Osteoblast (primary cell): ENCODE results near the gene MALAT1. TPM values are rescaled to one million over a fixed set of nuclear protein-coding genes. Genes with fewer than 3 reads are reported as not detected.
"Not testable (repeated sequence)": the region's sequence is repeated elsewhere in the genome, so short reads cannot be mapped to it uniquely, and the experiment has no call there.

Experiments used
- DNase-seq: peaks from one replicate; pipeline ENCODE4 v3.0.0; 2011; ENCODE audit warnings: low spot score, mixed read lengths; ENCODE audit not compliant: insufficient read length; ENCODE audit errors: missing footprints
- H2AFZ ChIP-seq: 2 replicates; pipeline ENCODE4 v1.6.0; 2011; ENCODE audit warnings: mild to moderate bottlenecking, low read length
- H3K27ac ChIP-seq: 2 replicates; pipeline ENCODE4 v1.5.1; 2011; ENCODE audit warnings: mild to moderate bottlenecking, low read depth, low read length, moderate library complexity
- H3K27me3 ChIP-seq: 2 replicates; pipeline ENCODE4 v1.6.0; 2012; ENCODE audit warnings: mild to moderate bottlenecking, control low read depth, inconsistent platforms, low read length, moderate library complexity; ENCODE audit not compliant: insufficient read depth
- H3K36me3 ChIP-seq: 2 replicates; pipeline ENCODE4 v1.5.1; 2011; ENCODE audit warnings: mild to moderate bottlenecking, low read length, control low read depth, moderate library complexity; ENCODE audit not compliant: insufficient read depth
- H3K4me1 ChIP-seq: 2 replicates; pipeline ENCODE4 v1.5.1; 2011; ENCODE audit warnings: mild to moderate bottlenecking, low read length, control low read depth, moderate library complexity; ENCODE audit not compliant: insufficient read depth
- H3K4me2 ChIP-seq: 2 replicates; pipeline ENCODE4 v1.6.0; 2011; ENCODE audit warnings: mild to moderate bottlenecking, low read length; ENCODE audit not compliant: insufficient read depth
- H3K4me3 ChIP-seq: fragments of 200-600 bp; sonication (generic); 3 replicates; pipeline ENCODE4 v1.5.1; 2012; ENCODE audit warnings: mild to moderate bottlenecking, low read length, inconsistent platforms; ENCODE audit not compliant: insufficient read depth
- H3K79me2 ChIP-seq: 2 replicates; pipeline ENCODE4 v1.6.0; 2012; ENCODE audit warnings: mild to moderate bottlenecking, low read length, control low read depth, inconsistent platforms; ENCODE audit not compliant: insufficient read depth
- H3K9me3 ChIP-seq: 2 replicates; pipeline ENCODE4 v1.5.1; 2011; ENCODE audit warnings: low read depth, low read length, control low read depth
- H4K20me1 ChIP-seq: 2 replicates; pipeline ENCODE4 v1.6.0; 2012; ENCODE audit warnings: mild to moderate bottlenecking, low read length, control low read depth; ENCODE audit not compliant: insufficient read depth
- total RNA-seq: library from RNA; depleted of rRNA; stranded (reverse); fragments of >200 nt; gene quantifications from 2 replicates; pipeline ENCODE4 v1.2.3, GENCODE V29; 2012
- TF ChIP-seq, protein P1 (sequence below): IDR thresholded peaks from 2 replicates; pipeline ENCODE4 v1.5.1; 2011; ENCODE audit warnings: mild to moderate bottlenecking, low read depth, low read length, moderate library complexity; ENCODE audit errors: extremely low read depth

The MALAT1 gene
- total RNA-seq, 1 donor = 19,002 TPM

- H3K27me3 ChIP-seq = no peaks in the 10 kb centered on the region
- peak overlapping the region; percentile 84 for H3K27ac ChIP-seq
- H3K9me3 ChIP-seq = no peaks in the 10 kb centered on the region
- H2AFZ ChIP-seq = no peak overlapping the region
- H4K20me1 ChIP-seq = peaks cover 7% of the 10 kb centered on the region
- TF ChIP-seq, protein P1, sequence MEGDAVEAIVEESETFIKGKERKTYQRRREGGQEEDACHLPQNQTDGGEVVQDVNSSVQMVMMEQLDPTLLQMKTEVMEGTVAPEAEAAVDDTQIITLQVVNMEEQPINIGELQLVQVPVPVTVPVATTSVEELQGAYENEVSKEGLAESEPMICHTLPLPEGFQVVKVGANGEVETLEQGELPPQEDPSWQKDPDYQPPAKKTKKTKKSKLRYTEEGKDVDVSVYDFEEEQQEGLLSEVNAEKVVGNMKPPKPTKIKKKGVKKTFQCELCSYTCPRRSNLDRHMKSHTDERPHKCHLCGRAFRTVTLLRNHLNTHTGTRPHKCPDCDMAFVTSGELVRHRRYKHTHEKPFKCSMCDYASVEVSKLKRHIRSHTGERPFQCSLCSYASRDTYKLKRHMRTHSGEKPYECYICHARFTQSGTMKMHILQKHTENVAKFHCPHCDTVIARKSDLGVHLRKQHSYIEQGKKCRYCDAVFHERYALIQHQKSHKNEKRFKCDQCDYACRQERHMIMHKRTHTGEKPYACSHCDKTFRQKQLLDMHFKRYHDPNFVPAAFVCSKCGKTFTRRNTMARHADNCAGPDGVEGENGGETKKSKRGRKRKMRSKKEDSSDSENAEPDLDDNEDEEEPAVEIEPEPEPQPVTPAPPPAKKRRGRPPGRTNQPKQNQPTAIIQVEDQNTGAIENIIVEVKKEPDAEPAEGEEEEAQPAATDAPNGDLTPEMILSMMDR = no peak
- peak; percentile 89 for DNase-seq
- peaks cover 27% of the 10 kb centered on the region for H3K79me2 ChIP-seq
- H3K4me1 ChIP-seq = peaks cover 30% of the 10 kb centered on the region
- peak overlapping the region; percentile 87 for H3K4me2 ChIP-seq
- H3K4me3 ChIP-seq = peak overlapping the region; percentile 70
- H3K36me3 ChIP-seq = peaks cover 8% of the 10 kb centered on the region
Measured at GRCh38 chr11:65454311-65454695, 44.5 kb upstream of the MALAT1 start.

GRCh38 chr11:65454696-65455456 lies 44.0 kb upstream of the MALAT1 start:
- H3K4me1 ChIP-seq = peaks cover 30% of the 10 kb centered on the region
- H3K9me3 ChIP-seq = no peaks in the 10 kb centered on the region
- peak overlapping the region; percentile 84 for H3K27ac ChIP-seq
- TF ChIP-seq, protein P1 = no peak
- H4K20me1 ChIP-seq = peaks cover 7% of the 10 kb centered on the region
- peak; percentile 95 for DNase-seq
- H3K36me3 ChIP-seq = peaks cover 8% of the 10 kb centered on the region
- H3K27me3 ChIP-seq = no peaks in the 10 kb centered on the region
- peak overlapping the region; percentile 70 for H3K4me3 ChIP-seq
- H2AFZ ChIP-seq = no peak overlapping the region
- peaks cover 27% of the 10 kb centered on the region for H3K79me2 ChIP-seq
- H3K4me2 ChIP-seq = peak overlapping the region; percentile 87

DNA sequence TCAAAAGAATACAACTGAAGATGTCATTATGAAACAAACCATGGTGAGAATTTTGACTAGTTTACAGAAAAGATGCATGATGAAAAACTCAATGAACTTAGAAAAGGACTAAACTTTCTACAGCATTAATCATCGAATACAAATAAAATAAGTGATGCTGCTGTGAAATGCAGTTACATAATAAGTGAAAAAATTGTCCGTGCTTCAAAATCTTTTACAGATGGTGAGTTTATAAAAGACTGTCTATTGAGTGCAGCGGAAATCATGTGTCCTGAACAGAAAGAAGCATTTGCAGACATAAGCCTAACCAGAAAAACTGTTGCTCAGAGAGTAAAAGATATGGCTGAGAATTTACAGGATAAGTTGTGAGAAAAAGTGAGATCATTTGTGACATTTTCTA lies 42.4 kb upstream of the MALAT1 start:
- peaks cover 27% of the 10 kb centered on the region for H3K79me2 ChIP-seq
- no peaks in the 10 kb centered on the region for H3K9me3 ChIP-seq
- peaks cover 7% of the 10 kb centered on the region for H4K20me1 ChIP-seq
- no peak overlapping the region for H3K4me3 ChIP-seq
- TF ChIP-seq, protein P1 = no peak
- H3K27ac ChIP-seq = peak overlapping the region; percentile 28
- no peak for DNase-seq
- no peak overlapping the region for H2AFZ ChIP-seq
- no peaks in the 10 kb centered on the region for H3K27me3 ChIP-seq
- no peak overlapping the region for H3K4me2 ChIP-seq
- peaks cover 8% of the 10 kb centered on the region for H3K36me3 ChIP-seq
- peaks cover 30% of the 10 kb centered on the region for H3K4me1 ChIP-seq

GRCh38 chr11:65459552-65459951 lies 39.3 kb upstream of the MALAT1 start:
- H3K4me1 ChIP-seq = peaks cover 12% of the 10 kb centered on the region
- DNase-seq = peak; percentile 58
- TF ChIP-seq, protein P1 = no peak
- no peak overlapping the region for H3K4me2 ChIP-seq
- H3K9me3 ChIP-seq = no peaks in the 10 kb centered on the region
- no peak overlapping the region for H2AFZ ChIP-seq
- H3K79me2 ChIP-seq = peaks cover 23% of the 10 kb centered on the region
- no peak overlapping the region for H3K4me3 ChIP-seq
- no peaks in the 10 kb centered on the region for H3K27me3 ChIP-seq
- no peaks in the 10 kb centered on the region for H4K20me1 ChIP-seq
- no peak overlapping the region for H3K27ac ChIP-seq
- peaks cover 8% of the 10 kb centered on the region for H3K36me3 ChIP-seq

DNA sequence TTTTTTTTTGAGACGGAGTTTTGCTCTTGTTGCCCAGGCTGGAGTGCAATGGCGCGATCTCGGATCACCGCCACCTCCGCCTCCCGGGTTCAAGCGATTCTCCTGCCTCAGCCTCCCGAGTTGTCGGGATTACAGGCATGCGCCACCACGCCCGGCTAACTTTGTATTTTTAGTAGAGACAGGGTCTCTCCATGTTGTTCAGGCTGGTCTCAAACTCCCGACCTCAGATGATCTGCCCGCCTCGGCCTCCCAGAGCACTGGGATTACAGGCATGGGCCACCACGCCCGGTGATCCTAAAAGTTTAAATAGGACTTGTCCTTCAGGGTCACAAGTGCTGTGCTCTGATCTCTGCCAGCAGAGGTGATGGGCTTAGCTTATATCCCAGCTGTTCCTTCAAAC lies 33.4 kb upstream of the MALAT1 start:
- H3K36me3 ChIP-seq, H2AFZ ChIP-seq, H3K4me2 ChIP-seq, H3K79me2 ChIP-seq, H4K20me1 ChIP-seq, DNase-seq, H3K27me3 ChIP-seq, H3K4me3 ChIP-seq, H3K4me1 ChIP-seq, H3K9me3 ChIP-seq, H3K27ac ChIP-seq: not testable (repeated sequence)

DNA sequence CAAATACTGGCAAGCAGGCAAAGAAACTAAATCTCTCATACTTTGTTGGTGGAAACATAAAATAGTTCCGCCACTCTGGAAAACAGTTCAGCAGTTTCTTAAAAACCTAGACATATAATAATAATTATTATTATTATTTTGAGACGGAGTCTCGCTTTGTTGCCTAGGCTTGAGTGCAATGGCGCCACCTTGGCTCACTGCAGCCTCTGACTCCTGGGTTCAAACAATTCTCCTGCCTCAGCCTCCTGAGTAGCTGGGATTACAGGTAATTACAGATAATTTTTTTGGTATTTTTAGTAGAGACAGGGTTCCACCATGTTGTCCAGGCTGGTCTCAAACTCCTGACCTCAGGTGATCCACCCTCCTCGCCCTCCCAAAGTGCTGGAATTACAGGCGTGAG lies 31.5 kb upstream of the MALAT1 start:
- not testable (repeated sequence) for H3K27ac ChIP-seq, H3K9me3 ChIP-seq, H4K20me1 ChIP-seq, H2AFZ ChIP-seq, DNase-seq, H3K27me3 ChIP-seq, H3K36me3 ChIP-seq, H3K4me3 ChIP-seq, H3K4me2 ChIP-seq
- Histone ChIP-seq H3K79me2 (peaks cover 16% of the 10 kb centered on the region), H3K4me1 (peaks cover 11% of the 10 kb centered on the region)
